ENCODE data around the gene SLC2A4RG.

- no peak for TF ChIP-seq CTCF (IDR thresholded peaks at IDR 0.05; ENCODE audit: poor library complexity)
- TF ChIP-seq EZH2phosphoT487 (IDR thresholded peaks at IDR 0.05; ENCODE audit: low read depth, severe bottlenecking, unreplicated experiment), result no peak
These were observed 11.4 kb downstream of the SLC2A4RG start for GRCh38 chr20:63750807-63751470.

Data from hepatocyte (in vitro differentiated cells).